ENCODE results near the gene FAM210B. TPM values are rescaled to one million over a fixed set of nuclear protein-coding genes. Genes with fewer than 3 reads are reported as not detected.
A peak's percentile ranks its signal among the peaks of the same experiment; 100 is the strongest.

The FAM210B gene
- total and polyA plus RNA-seq, 9 of the 15 experiments (the other 6 are each of a cell fraction or from before 2014, with no cell fraction given): 12.1 to 87.3 (median 47.6) TPM

DNA sequence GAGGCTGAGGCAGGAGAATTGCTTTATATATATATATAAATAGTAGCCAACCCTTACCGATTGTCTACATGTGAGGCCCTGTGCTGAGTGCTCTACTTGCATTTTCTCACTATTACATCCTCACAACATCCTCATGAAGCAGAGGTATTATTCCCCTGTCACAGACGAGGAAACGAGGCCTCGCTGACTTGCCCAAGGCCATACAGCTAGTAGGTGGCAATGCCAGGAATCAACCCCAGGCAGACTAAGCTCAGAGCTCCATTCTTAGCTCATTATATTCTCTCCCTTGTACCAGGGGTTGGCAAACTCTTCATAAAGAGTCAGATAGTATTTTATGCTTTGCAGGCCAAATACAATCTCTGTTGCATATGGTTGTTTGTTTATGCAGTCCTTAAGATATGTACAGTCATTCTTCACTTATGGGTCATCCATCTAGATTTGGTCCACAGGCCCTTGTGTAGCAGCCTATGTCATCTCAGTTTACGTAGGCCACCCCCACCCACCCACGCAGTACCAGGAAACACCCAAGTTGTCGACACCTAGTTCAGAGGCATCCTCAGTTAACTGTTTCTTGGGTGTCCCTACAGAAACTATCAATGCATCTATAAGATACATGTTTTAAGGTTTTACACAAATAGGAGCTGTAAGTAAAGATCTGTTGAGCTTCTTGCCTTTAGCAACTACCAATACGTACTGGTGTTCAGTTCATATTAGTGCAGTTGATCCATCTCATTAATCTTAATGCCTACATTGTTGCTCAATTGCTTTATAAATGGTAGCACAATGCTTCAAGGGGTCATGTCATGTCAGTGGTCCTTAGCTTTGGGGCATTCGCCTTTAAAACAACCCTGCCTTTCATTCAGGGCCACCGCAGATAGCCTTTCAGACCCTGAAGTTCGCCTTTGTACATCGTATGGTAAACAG, 56.3 kb downstream of the FAM210B start (continued):
- TF ChIP-seq, protein P1, sequence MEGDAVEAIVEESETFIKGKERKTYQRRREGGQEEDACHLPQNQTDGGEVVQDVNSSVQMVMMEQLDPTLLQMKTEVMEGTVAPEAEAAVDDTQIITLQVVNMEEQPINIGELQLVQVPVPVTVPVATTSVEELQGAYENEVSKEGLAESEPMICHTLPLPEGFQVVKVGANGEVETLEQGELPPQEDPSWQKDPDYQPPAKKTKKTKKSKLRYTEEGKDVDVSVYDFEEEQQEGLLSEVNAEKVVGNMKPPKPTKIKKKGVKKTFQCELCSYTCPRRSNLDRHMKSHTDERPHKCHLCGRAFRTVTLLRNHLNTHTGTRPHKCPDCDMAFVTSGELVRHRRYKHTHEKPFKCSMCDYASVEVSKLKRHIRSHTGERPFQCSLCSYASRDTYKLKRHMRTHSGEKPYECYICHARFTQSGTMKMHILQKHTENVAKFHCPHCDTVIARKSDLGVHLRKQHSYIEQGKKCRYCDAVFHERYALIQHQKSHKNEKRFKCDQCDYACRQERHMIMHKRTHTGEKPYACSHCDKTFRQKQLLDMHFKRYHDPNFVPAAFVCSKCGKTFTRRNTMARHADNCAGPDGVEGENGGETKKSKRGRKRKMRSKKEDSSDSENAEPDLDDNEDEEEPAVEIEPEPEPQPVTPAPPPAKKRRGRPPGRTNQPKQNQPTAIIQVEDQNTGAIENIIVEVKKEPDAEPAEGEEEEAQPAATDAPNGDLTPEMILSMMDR (IDR thresholded peaks at IDR 0.05 in 2 of 3, conservative IDR thresholded peaks at IDR 0.05 in 1 of 3; ENCODE audit: insufficient read depth in 2 of 3, low read depth in 1 of 3, low read length in 3 of 3): no peak
- no peak for TF ChIP-seq NR3C1 (CRISPR knock-in tag; IDR thresholded peaks at IDR 0.05)
- peak; percentile 46 for TF ChIP-seq MAFG (tag; conservative IDR thresholded peaks at IDR 0.05)
- peak; percentile 45; the same call in 1 of the 2 replicates for TF ChIP-seq HDAC2 (IDR thresholded peaks at IDR 0.05)
- TF ChIP-seq KDM1A (IDR thresholded peaks at IDR 0.05): peak; percentile 85 to 86
- 0 out of 2 replicates have a peak, but pooled peaks have one; percentile 21 for TF ChIP-seq MECOM (CRISPR knock-in tag; IDR thresholded peaks at IDR 0.05)
- no peak for TF ChIP-seq ZNF197 (CRISPR knock-in tag; IDR thresholded peaks at IDR 0.05; ENCODE audit: low read depth)
- no peak for TF ChIP-seq POLR3A (IDR thresholded peaks at IDR 0.05; ENCODE audit: borderline replicate concordance, extremely low read depth, insufficient read depth, insufficient read length)
- peak; percentile 53 for TF ChIP-seq C11orf30 (IDR thresholded peaks at IDR 0.05; ENCODE audit: low read depth)
- peak; percentile 63 for TF ChIP-seq CBFA2T3 (IDR thresholded peaks at IDR 0.05)
- TF ChIP-seq NCOA1 (IDR thresholded peaks at IDR 0.05; ENCODE audit: low read depth): 0 out of 2 replicates have a peak, but pooled peaks have one; percentile 26
- no peak for TF ChIP-seq CBFB (CRISPR knock-in tag; IDR thresholded peaks at IDR 0.05)
- no peak for TF ChIP-seq HOXB6 (CRISPR knock-in tag; IDR thresholded peaks at IDR 0.05; ENCODE audit: borderline replicate concordance)
- no peak for TF ChIP-seq KLF10 (CRISPR knock-in tag; IDR thresholded peaks at IDR 0.05)
- TF ChIP-seq CREM (IDR thresholded peaks at IDR 0.05; ENCODE audit: low read depth): peak; percentile 88
- TF ChIP-seq ELF2 (CRISPR knock-in tag; IDR thresholded peaks at IDR 0.05): 0 out of 2 replicates have a peak, but pooled peaks have one; percentile 7
- TF ChIP-seq FOSL1 (tag; conservative IDR thresholded peaks at IDR 0.05): peak; percentile 48; the same call in 1 of the 2 replicates
- TF ChIP-seq, protein P2, sequence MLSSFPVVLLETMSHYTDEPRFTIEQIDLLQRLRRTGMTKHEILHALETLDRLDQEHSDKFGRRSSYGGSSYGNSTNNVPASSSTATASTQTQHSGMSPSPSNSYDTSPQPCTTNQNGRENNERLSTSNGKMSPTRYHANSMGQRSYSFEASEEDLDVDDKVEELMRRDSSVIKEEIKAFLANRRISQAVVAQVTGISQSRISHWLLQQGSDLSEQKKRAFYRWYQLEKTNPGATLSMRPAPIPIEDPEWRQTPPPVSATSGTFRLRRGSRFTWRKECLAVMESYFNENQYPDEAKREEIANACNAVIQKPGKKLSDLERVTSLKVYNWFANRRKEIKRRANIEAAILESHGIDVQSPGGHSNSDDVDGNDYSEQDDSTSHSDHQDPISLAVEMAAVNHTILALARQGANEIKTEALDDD (IDR thresholded peaks at IDR 0.05): peak; percentile 75; the same call in 1 of the 2 replicates
- TF ChIP-seq, protein P3, sequence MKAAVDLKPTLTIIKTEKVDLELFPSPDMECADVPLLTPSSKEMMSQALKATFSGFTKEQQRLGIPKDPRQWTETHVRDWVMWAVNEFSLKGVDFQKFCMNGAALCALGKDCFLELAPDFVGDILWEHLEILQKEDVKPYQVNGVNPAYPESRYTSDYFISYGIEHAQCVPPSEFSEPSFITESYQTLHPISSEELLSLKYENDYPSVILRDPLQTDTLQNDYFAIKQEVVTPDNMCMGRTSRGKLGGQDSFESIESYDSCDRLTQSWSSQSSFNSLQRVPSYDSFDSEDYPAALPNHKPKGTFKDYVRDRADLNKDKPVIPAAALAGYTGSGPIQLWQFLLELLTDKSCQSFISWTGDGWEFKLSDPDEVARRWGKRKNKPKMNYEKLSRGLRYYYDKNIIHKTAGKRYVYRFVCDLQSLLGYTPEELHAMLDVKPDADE (conservative IDR thresholded peaks at IDR 0.05; ENCODE audit: control insufficient read depth, low read depth, low read length): no peak
- peak; percentile 64; the same call in 1 of the 2 replicates for TF ChIP-seq ZNF316 (IDR thresholded peaks at IDR 0.05)
